Right hindlimb (tissue), 1 donor: ENCODE results near the gene NCAPG.

Experiments used
- DNase-seq: peaks from one replicate; pipeline ENCODE4 v3.0.0-alpha.2; 2018

The NCAPG gene

DNA sequence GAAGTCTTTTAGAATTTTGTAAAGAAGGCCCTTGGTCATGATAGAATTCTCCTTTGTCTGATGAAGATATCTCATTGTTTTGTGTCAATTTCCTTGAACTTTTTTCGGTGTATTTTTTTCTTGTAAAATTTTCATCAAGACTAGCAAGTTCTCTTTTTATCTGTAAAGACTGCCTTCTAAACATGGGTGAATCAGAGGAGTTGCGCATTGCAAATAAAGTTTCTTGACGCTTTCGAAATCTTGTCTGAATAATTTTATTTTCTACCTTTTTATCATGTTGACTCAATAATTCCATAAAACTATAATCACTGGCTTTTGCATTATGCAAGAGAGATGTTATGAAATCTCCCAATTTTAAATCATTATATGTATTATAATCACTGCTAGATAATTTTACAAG is 66.2 kb downstream of the NCAPG start:
- no peak for DNase-seq

GRCh38 chr4:17877661-17878060 is 66.9 kb downstream of the NCAPG start:
- no peak for DNase-seq

DNA sequence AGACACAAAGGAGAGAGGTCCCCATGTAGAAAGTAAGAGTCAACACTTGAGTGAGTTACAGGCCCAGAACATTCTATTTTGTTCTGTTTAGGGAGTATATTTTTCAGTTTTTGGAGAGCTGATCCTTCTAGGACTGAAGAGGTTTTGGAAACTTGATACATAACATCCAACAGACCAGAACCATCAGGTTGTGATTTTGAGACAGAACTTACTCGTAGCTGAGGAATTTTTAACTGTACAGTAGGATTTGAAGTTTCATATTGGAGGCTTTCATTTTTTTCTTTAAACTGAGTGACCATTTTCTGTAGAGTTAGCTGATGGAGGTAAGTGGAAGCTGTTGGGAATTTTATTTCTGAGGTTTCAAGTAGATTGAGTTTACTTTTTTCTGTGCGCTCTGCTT is 73.3 kb downstream of the NCAPG start:
- no peak for DNase-seq

- DNase-seq, result no peak
Observed at GRCh38 chr4:17884511-17884910, 73.7 kb downstream of the NCAPG start.

GRCh38 chr4:17889692-17890091 is 78.9 kb downstream of the NCAPG start:
- no peak for DNase-seq

- DNase-seq, result no peak
Observed at GRCh38 chr4:17894421-17894820, 83.6 kb downstream of the NCAPG start.
